Brain pericyte (primary cell): ENCODE data around the gene ALMS1.
"Not testable (repeated sequence)": the region's sequence is repeated elsewhere in the genome, so short reads cannot be mapped to it uniquely, and the experiment has no call there.

Source experiments
- DNase-seq: peaks from one replicate; pipeline ENCODE4 v3.0.0-alpha.2; 2012; ENCODE audit warnings: low read depth, low spot score

The ALMS1 gene

GRCh38 chr2:73614105-73614504 is 228.5 kb downstream of the ALMS1 start:
- DNase-seq, result no peak

- DNase-seq, result no peak
Observed at GRCh38 chr2:73614997-73615396, 229.4 kb downstream of the ALMS1 start.

- not testable (repeated sequence) for DNase-seq
Observed at GRCh38 chr2:73619925-73620324, 234.3 kb downstream of the ALMS1 start.

- DNase-seq, result not testable (repeated sequence)
Observed at GRCh38 chr2:73624036-73624435, 238.4 kb downstream of the ALMS1 start.

- not testable (repeated sequence) for DNase-seq
Observed at GRCh38 chr2:73624625-73625024, 239.0 kb downstream of the ALMS1 start.

- DNase-seq, result not testable (repeated sequence)
Observed at GRCh38 chr2:73626237-73626636, 240.6 kb downstream of the ALMS1 start.

GRCh38 chr2:73628493-73628892 is 242.9 kb downstream of the ALMS1 start:
- not testable (repeated sequence) for DNase-seq

GRCh38 chr2:73630662-73631266 is 245.1 kb downstream of the ALMS1 start:
- DNase-seq, result not testable (repeated sequence)

- DNase-seq, result not testable (repeated sequence)
Observed at GRCh38 chr2:73636977-73637376, 251.3 kb downstream of the ALMS1 start.

GRCh38 chr2:73638429-73638828 is 252.8 kb downstream of the ALMS1 start:
- DNase-seq, result no peak

GRCh38 chr2:73640511-73640911 is 254.9 kb downstream of the ALMS1 start:
- DNase-seq, result no peak

GRCh38 chr2:73640946-73641766 is 255.5 kb downstream of the ALMS1 start:
- DNase-seq, result no peak

- no peak for DNase-seq
Observed at GRCh38 chr2:73641767-73642062, 256.1 kb downstream of the ALMS1 start.

GRCh38 chr2:73642338-73643018 is 256.8 kb downstream of the ALMS1 start, which contains the start of gene NAT8:
NAT8 (minus strand) TSS chr2:73642422; CDS start chr2:73641628, 794 bp downstream.
- no peak for DNase-seq

- DNase-seq, result not testable (repeated sequence)
Observed at GRCh38 chr2:73647690-73648089, 262.1 kb downstream of the ALMS1 start.

GRCh38 chr2:73651591-73652230 is 266.1 kb downstream of the ALMS1 start:
- no peak for DNase-seq

- DNase-seq, result no peak
Observed at GRCh38 chr2:73652348-73652747, 266.7 kb downstream of the ALMS1 start.

GRCh38 chr2:73654175-73654574 is 268.5 kb downstream of the ALMS1 start:
- no peak for DNase-seq
